HepG2 (cell line): ENCODE measurements around the gene NDE1. TPM values are rescaled to one million over a fixed set of nuclear protein-coding genes. Genes with fewer than 3 reads are reported as not detected.

Source experiments
- ASH2L ChIP-seq: fragments of 300-600, 200-600 bp; sonication (generic); IDR thresholded peaks from 2 replicates; pipeline ENCODE4 v1.7.0; 2017; ENCODE audit warnings: low read depth, mild to moderate bottlenecking, moderate library complexity, mixed read lengths, low read length; ENCODE audit not compliant: insufficient read length
- CERS6 ChIP-seq: sonication (generic); formaldehyde crosslinking; IDR thresholded peaks from 2 replicates; pipeline ENCODE4 v1.5.0; 2020; ENCODE audit warnings: missing genetic modification reagents
- EEA1 ChIP-seq: sonication (generic); formaldehyde crosslinking; IDR thresholded peaks from 2 replicates; pipeline ENCODE4 v1.5.1; 2020; ENCODE audit warnings: mild to moderate bottlenecking, missing genetic modification reagents, borderline replicate concordance
- HMG20A ChIP-seq: IDR thresholded peaks from 2 replicates; pipeline ENCODE4 v1.6.1; 2016; ENCODE audit warnings: borderline replicate concordance
- PCBP2 ChIP-seq: fragments of 200-400 bp; formaldehyde crosslinking; optimal IDR thresholded peaks from 2 replicates; pipeline ENCODE3; 2018; ENCODE audit warnings: low read length, low read depth; ENCODE audit not compliant: poor library complexity, severe bottlenecking
- SALL2 ChIP-seq: sonication (generic); formaldehyde crosslinking; IDR thresholded peaks from 2 replicates; pipeline ENCODE4 v1.8.1; 2023; ENCODE audit warnings: mild to moderate bottlenecking, missing genetic modification reagents, inconsistent platforms
- ZBTB3 ChIP-seq: sonication (generic); formaldehyde crosslinking; IDR thresholded peaks from 2 replicates; pipeline ENCODE4 v1.4.0; 2020; ENCODE audit warnings: low read depth, mild to moderate bottlenecking, moderate library complexity, missing genetic modification reagents, borderline replicate concordance
- ZNF770 ChIP-seq: sonication (generic); formaldehyde crosslinking; IDR thresholded peaks from 2 replicates; pipeline ENCODE4 v1.5.0; 2020; ENCODE audit warnings: mild to moderate bottlenecking, missing genetic modification reagents
- polyA plus RNA-seq, 8 experiments: library from polyadenylated mRNA; depleted of rRNA in 3 of 8; stranded (reverse) in 7 of 8; unstranded in 1 of 8; fragments of >200 nt; fragmentation: Illumina TruSeq in 4 of 8; extraction: Trizol in 4 of 8; gene quantifications; 2 replicates each; pipeline versions ENCODE4 v1.2.1 to v1.2.3, GENCODE V29; 2011 to 2016; ENCODE audit warnings: low read depth in 4 of 8, missing spikeins in 1 of 8, mixed read lengths in 1 of 8; ENCODE audit not compliant: insufficient read depth in 1 of 8
- total RNA-seq, 5 experiments: library from RNA; depleted of rRNA; stranded (reverse); fragments of >200 nt; fragmentation: Illumina TruSeq; extraction: Trizol; gene quantifications; 2 replicates each; pipeline ENCODE4 v1.2.3, GENCODE V29; 2016; ENCODE audit warnings: low read depth in 1 of 5
- TF ChIP-seq, protein P1 (sequence below): IDR thresholded peaks from 2 replicates; pipeline ENCODE4 v1.6.1; 2012; ENCODE audit warnings: inconsistent platforms
- TF ChIP-seq, protein P2 (sequence below): sonication (generic); formaldehyde crosslinking; IDR thresholded peaks from 2 replicates; pipeline ENCODE4 v1.5.1; 2020; ENCODE audit warnings: mild to moderate bottlenecking, missing genetic modification reagents
- TF ChIP-seq, protein P3 (sequence below): sonication (generic); formaldehyde crosslinking; IDR thresholded peaks from 2 replicates; pipeline ENCODE4 v1.9.0; 2021; ENCODE audit warnings: missing genetic modification reagents, mild to moderate bottlenecking, borderline replicate concordance
- TF ChIP-seq, protein P4 (sequence below): sonication (generic); formaldehyde crosslinking; conservative IDR thresholded peaks from 2 replicates; pipeline ENCODE4 v1.4.0; 2020; ENCODE audit warnings: missing genetic modification reagents
- TF ChIP-seq, protein P5 (sequence below): sonication (generic); formaldehyde crosslinking; IDR thresholded peaks from 2 replicates; pipeline ENCODE4 v1.5.0; 2020; ENCODE audit warnings: mild to moderate bottlenecking, missing genetic modification reagents

The NDE1 gene
- total and polyA plus RNA-seq, 2 of the 13 experiments (the other 11 are each of a cell fraction or from before 2014, with no cell fraction given), result 40.9 to 72.5 TPM

- TF ChIP-seq ZNF770 (CRISPR knock-in tag) (no peak), CERS6 (CRISPR knock-in tag) (no peak), PCBP2 (no peak), SALL2 (CRISPR knock-in tag) (no peak), EEA1 (CRISPR knock-in tag) (no peak), ZBTB3 (CRISPR knock-in tag) (no peak), HMG20A (CRISPR knock-in tag) (peak; percentile 95), ASH2L (peak; percentile 64)
- TF ChIP-seq, protein P1, sequence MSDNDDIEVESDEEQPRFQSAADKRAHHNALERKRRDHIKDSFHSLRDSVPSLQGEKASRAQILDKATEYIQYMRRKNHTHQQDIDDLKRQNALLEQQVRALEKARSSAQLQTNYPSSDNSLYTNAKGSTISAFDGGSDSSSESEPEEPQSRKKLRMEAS, result no peak
- TF ChIP-seq, protein P2, sequence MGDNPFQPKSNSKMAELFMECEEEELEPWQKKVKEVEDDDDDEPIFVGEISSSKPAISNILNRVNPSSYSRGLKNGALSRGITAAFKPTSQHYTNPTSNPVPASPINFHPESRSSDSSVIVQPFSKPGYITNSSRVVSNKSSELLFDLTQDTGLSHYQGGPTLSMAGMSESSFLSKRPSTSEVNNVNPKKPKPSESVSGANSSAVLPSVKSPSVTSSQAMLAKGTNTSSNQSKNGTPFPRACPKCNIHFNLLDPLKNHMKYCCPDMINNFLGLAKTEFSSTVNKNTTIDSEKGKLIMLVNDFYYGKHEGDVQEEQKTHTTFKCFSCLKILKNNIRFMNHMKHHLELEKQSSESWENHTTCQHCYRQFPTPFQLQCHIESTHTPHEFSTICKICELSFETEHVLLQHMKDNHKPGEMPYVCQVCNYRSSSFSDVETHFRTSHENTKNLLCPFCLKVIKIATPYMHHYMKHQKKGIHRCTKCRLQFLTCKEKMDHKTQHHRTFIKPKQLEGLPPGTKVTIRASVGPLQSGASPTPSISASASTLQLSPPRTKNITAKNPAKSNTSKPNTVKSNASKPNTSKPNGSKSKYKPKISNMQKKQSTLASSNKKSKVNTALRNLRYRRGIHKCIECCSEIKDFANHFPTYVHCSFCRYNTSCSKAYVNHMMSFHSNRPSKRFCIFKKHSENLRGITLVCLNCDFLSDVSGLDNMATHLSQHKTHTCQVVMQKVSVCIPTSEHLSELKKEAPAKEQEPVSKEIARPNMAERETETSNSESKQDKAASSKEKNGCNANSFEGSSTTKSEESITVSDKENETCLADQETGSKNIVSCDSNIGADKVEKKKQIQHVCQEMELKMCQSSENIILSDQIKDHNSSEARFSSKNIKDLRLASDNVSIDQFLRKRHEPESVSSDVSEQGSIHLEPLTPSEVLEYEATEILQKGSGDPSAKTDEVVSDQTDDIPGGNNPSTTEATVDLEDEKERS (CRISPR knock-in tag), result 0 out of 2 replicates have a peak, but pooled peaks have one; percentile 13
- TF ChIP-seq, protein P3, sequence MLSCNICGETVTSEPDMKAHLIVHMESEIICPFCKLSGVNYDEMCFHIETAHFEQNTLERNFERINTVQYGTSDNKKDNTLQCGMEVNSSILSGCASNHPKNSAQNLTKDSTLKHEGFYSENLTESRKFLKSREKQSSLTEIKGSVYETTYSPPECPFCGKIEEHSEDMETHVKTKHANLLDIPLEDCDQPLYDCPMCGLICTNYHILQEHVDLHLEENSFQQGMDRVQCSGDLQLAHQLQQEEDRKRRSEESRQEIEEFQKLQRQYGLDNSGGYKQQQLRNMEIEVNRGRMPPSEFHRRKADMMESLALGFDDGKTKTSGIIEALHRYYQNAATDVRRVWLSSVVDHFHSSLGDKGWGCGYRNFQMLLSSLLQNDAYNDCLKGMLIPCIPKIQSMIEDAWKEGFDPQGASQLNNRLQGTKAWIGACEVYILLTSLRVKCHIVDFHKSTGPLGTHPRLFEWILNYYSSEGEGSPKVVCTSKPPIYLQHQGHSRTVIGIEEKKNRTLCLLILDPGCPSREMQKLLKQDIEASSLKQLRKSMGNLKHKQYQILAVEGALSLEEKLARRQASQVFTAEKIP, result no peak
- TF ChIP-seq, protein P4, sequence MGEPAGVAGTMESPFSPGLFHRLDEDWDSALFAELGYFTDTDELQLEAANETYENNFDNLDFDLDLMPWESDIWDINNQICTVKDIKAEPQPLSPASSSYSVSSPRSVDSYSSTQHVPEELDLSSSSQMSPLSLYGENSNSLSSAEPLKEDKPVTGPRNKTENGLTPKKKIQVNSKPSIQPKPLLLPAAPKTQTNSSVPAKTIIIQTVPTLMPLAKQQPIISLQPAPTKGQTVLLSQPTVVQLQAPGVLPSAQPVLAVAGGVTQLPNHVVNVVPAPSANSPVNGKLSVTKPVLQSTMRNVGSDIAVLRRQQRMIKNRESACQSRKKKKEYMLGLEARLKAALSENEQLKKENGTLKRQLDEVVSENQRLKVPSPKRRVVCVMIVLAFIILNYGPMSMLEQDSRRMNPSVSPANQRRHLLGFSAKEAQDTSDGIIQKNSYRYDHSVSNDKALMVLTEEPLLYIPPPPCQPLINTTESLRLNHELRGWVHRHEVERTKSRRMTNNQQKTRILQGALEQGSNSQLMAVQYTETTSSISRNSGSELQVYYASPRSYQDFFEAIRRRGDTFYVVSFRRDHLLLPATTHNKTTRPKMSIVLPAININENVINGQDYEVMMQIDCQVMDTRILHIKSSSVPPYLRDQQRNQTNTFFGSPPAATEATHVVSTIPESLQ, result no peak; the same call in 1 of the 2 replicates
- TF ChIP-seq, protein P5, sequence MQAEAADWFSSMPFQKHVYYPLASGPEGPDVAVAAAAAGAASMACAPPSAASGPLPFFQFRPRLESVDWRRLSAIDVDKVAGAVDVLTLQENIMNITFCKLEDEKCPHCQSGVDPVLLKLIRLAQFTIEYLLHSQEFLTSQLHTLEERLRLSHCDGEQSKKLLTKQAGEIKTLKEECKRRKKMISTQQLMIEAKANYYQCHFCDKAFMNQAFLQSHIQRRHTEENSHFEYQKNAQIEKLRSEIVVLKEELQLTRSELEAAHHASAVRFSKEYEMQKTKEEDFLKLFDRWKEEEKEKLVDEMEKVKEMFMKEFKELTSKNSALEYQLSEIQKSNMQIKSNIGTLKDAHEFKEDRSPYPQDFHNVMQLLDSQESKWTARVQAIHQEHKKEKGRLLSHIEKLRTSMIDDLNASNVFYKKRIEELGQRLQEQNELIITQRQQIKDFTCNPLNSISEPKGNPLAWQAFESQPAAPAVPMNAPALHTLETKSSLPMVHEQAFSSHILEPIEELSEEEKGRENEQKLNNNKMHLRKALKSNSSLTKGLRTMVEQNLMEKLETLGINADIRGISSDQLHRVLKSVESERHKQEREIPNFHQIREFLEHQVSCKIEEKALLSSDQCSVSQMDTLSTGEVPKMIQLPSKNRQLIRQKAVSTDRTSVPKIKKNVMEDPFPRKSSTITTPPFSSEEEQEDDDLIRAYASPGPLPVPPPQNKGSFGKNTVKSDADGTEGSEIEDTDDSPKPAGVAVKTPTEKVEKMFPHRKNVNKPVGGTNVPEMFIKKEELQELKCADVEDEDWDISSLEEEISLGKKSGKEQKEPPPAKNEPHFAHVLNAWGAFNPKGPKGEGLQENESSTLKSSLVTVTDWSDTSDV (CRISPR knock-in tag), result no peak
Measured at GRCh38 chr16:15608398-15609285, 41.4 kb upstream of the NDE1 start (continued).
